M059J (cell line): ENCODE measurements around the gene CAMK1G. TPM values are rescaled to one million over a fixed set of nuclear protein-coding genes. Genes with fewer than 3 reads are reported as not detected.

Experiments
- DNase-seq: peaks from one replicate; pipeline ENCODE4 v3.0.0-alpha.2; 2012; ENCODE audit warnings: low read depth
- total RNA-seq: library from RNA; depleted of rRNA; stranded (reverse); fragments of >200 nt; shearing (Covaris generic); gene quantifications from 2 replicates; pipeline ENCODE4 v1.2.3, GENCODE V29; 2014; rRNA removed

CAMK1G gene
- total RNA-seq, 1 experiment from 2014 or later: 4.5 TPM

DNA sequence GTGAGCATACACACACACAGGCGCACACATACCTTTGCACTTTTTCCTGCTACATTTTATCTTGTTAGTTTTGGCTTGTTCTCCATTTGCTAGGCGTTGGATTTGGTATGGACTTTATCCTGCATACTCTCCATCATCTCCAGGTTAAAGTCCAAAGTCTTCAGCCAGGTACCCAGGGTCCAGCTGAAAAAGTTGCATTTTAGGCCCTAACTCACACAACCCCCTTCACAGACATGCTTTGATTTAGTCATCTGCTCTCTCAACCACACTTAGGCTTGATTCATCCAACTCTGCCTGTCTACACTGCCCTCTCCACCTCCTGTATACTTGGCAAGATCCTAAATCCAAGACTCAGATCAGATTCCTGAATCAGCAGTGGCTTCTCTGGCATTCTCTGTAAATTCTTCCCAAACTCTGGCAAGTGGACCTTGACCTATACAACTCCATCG, 79.4 kb downstream of the CAMK1G start:
- peak; percentile 73 for DNase-seq

Other genes with a start within 250 kb of the CAMK1G start
- 31.5 and 62.2 TPM in 2 replicates for gene LAMB3, start 68.7 kb downstream of the CAMK1G start, total RNA-seq
- 267 and 322 TPM in 2 replicates for gene G0S2, start 91.7 kb downstream of the CAMK1G start, total RNA-seq
- gene HSD11B1, start 121.1 kb downstream of the CAMK1G start, total RNA-seq: 1.9 and 4.3 TPM in 2 replicates
- gene TRAF3IP3, start 172.3 kb downstream of the CAMK1G start, total RNA-seq: not detected in 2 replicates
- 4.0 and 5.7 TPM in 2 replicates for gene C1orf74, start 200.8 kb downstream of the CAMK1G start, total RNA-seq
- gene IRF6, start 222.4 kb downstream of the CAMK1G start, total RNA-seq: 0.39 and 0.47 TPM in 2 replicates
- gene UTP25, start 244.3 kb downstream of the CAMK1G start, total RNA-seq: 5.9 and 7.8 TPM in 2 replicates